ENCODE results near the gene VAV2.
"Not testable (repeated sequence)": the region's sequence is repeated elsewhere in the genome, so short reads cannot be mapped to it uniquely, and the experiment has no call there.

VAV2 gene

GRCh38 chr9:133959966-133960567, 32.1 kb downstream of the VAV2 start:
- Histone ChIP-seq H3K36me3 (ENCODE audit: insufficient read depth, low read length) (no peaks in the 10 kb centered on the region), H3K4me1 (ENCODE audit: insufficient read depth, low read length) (peaks cover 39% of the 10 kb centered on the region), H3K4me3 (ENCODE audit: low read length) (no peak overlapping the region), H3K9ac (ENCODE audit: low read depth, low read length) (no peak overlapping the region), H3K27ac (ENCODE audit: low read depth, low read length) (no peak overlapping the region), H3K27me3 (ENCODE audit: insufficient read depth, low read length) (no peaks in the 10 kb centered on the region), H3K9me3 (ENCODE audit: insufficient read depth, low read depth, low read length) (no peaks in the 10 kb centered on the region)
- 80% methylated on average over 19 of the region's 19 CpGs for WGBS

GRCh38 chr9:133959171-133959570, 33.0 kb downstream of the VAV2 start:
- H3K4me1 ChIP-seq (ENCODE audit: insufficient read depth, low read length) = peaks cover 39% of the 10 kb centered on the region
- H3K9ac ChIP-seq (ENCODE audit: low read depth, low read length) = peak overlapping the region; percentile 36; the same call in 1 of the 2 replicates
- H3K4me3 ChIP-seq (ENCODE audit: low read length) = no peak overlapping the region
- no peaks in the 10 kb centered on the region for H3K9me3 ChIP-seq (ENCODE audit: insufficient read depth, low read depth, low read length)
- no peaks in the 10 kb centered on the region for H3K36me3 ChIP-seq (ENCODE audit: insufficient read depth, low read length)
- H3K27ac ChIP-seq (ENCODE audit: low read depth, low read length) = no peak overlapping the region
- no peaks in the 10 kb centered on the region for H3K27me3 ChIP-seq (ENCODE audit: insufficient read depth, low read length)
- 90% methylated on average over 9 of the region's 9 CpGs for WGBS

GRCh38 chr9:133958756-133959155, 33.4 kb downstream of the VAV2 start:
- Histone ChIP-seq H3K4me3 (ENCODE audit: low read length) (no peak overlapping the region), H3K27me3 (ENCODE audit: insufficient read depth, low read length) (no peaks in the 10 kb centered on the region), H3K4me1 (ENCODE audit: insufficient read depth, low read length) (peaks cover 39% of the 10 kb centered on the region), H3K27ac (ENCODE audit: low read depth, low read length) (no peak overlapping the region), H3K9me3 (ENCODE audit: insufficient read depth, low read depth, low read length) (no peaks in the 10 kb centered on the region), H3K36me3 (ENCODE audit: insufficient read depth, low read length) (no peaks in the 10 kb centered on the region), H3K9ac (ENCODE audit: low read depth, low read length) (peak overlapping the region; percentile 36; the same call in 1 of the 2 replicates)
- 80% methylated on average over 6 of the region's 6 CpGs for WGBS

- not testable (repeated sequence) for H3K4me3 ChIP-seq (ENCODE audit: low read length); H3K9ac ChIP-seq (ENCODE audit: low read depth, low read length); H3K9me3 ChIP-seq (ENCODE audit: insufficient read depth, low read depth, low read length); H3K27me3 ChIP-seq (ENCODE audit: insufficient read depth, low read length); H3K27ac ChIP-seq (ENCODE audit: low read depth, low read length); H3K36me3 ChIP-seq (ENCODE audit: insufficient read depth, low read length)
- WGBS = no CpG with 5 or more reads among the region's 7 CpGs
- peaks cover 39% of the 10 kb centered on the region for H3K4me1 ChIP-seq (ENCODE audit: insufficient read depth, low read length)
Observed at GRCh38 chr9:133957772-133958171, 34.4 kb downstream of the VAV2 start.

GRCh38 chr9:133957328-133957727, 34.8 kb downstream of the VAV2 start:
- no peaks in the 10 kb centered on the region for H3K36me3 ChIP-seq (ENCODE audit: insufficient read depth, low read length)
- no peak overlapping the region for H3K27ac ChIP-seq (ENCODE audit: low read depth, low read length)
- H3K27me3 ChIP-seq (ENCODE audit: insufficient read depth, low read length) = no peaks in the 10 kb centered on the region
- H3K9ac ChIP-seq (ENCODE audit: low read depth, low read length) = no peak overlapping the region
- peaks cover 39% of the 10 kb centered on the region for H3K4me1 ChIP-seq (ENCODE audit: insufficient read depth, low read length)
- WGBS = 85% methylated on average over 10 of the region's 13 CpGs
- H3K4me3 ChIP-seq (ENCODE audit: low read length) = no peak overlapping the region
- H3K9me3 ChIP-seq (ENCODE audit: insufficient read depth, low read depth, low read length) = no peaks in the 10 kb centered on the region

- Histone ChIP-seq H3K9ac (ENCODE audit: low read depth, low read length) (no peak overlapping the region), H3K27ac (ENCODE audit: low read depth, low read length) (peak overlapping the region; percentile 86), H3K36me3 (ENCODE audit: insufficient read depth, low read length) (no peaks in the 10 kb centered on the region), H3K4me3 (ENCODE audit: low read length) (no peak overlapping the region), H3K27me3 (ENCODE audit: insufficient read depth, low read length) (no peaks in the 10 kb centered on the region), H3K9me3 (ENCODE audit: insufficient read depth, low read depth, low read length) (no peaks in the 10 kb centered on the region), H3K4me1 (ENCODE audit: insufficient read depth, low read length) (peaks cover 39% of the 10 kb centered on the region)
- 36% methylated on average over 14 of the region's 14 CpGs for WGBS
Observed at GRCh38 chr9:133956520-133957076, 35.5 kb downstream of the VAV2 start.

- peak overlapping the region; percentile 22; the same call in 1 of the 2 replicates for H3K4me3 ChIP-seq (ENCODE audit: low read length)
- WGBS = 14% methylated on average over 15 of the region's 15 CpGs
- H3K4me1 ChIP-seq (ENCODE audit: insufficient read depth, low read length) = peaks cover 38% of the 10 kb centered on the region
- H3K36me3 ChIP-seq (ENCODE audit: insufficient read depth, low read length) = no peaks in the 10 kb centered on the region
- no peaks in the 10 kb centered on the region for H3K27me3 ChIP-seq (ENCODE audit: insufficient read depth, low read length)
- no peaks in the 10 kb centered on the region for H3K9me3 ChIP-seq (ENCODE audit: insufficient read depth, low read depth, low read length)
- H3K27ac ChIP-seq (ENCODE audit: low read depth, low read length) = peak overlapping the region; percentile 86
- H3K9ac ChIP-seq (ENCODE audit: low read depth, low read length) = peak overlapping the region; percentile 56; the same call in 1 of the 2 replicates
Observed at GRCh38 chr9:133955821-133956411, 36.2 kb downstream of the VAV2 start.

- H3K36me3 ChIP-seq (ENCODE audit: insufficient read depth, low read length) = no peaks in the 10 kb centered on the region
- H3K9ac ChIP-seq (ENCODE audit: low read depth, low read length) = no peak overlapping the region
- no peaks in the 10 kb centered on the region for H3K9me3 ChIP-seq (ENCODE audit: insufficient read depth, low read depth, low read length)
- H3K4me3 ChIP-seq (ENCODE audit: low read length) = no peak overlapping the region
- 83% methylated on average over 14 of the region's 14 CpGs for WGBS
- peaks cover 33% of the 10 kb centered on the region for H3K4me1 ChIP-seq (ENCODE audit: insufficient read depth, low read length)
- no peak overlapping the region for H3K27ac ChIP-seq (ENCODE audit: low read depth, low read length)
- H3K27me3 ChIP-seq (ENCODE audit: insufficient read depth, low read length) = no peaks in the 10 kb centered on the region
Observed at GRCh38 chr9:133954862-133955529, 37.1 kb downstream of the VAV2 start.

GRCh38 chr9:133953976-133954709, 38.0 kb downstream of the VAV2 start:
- H3K9me3 ChIP-seq (ENCODE audit: insufficient read depth, low read depth, low read length) = no peaks in the 10 kb centered on the region
- no peak overlapping the region for H3K27ac ChIP-seq (ENCODE audit: low read depth, low read length)
- H3K9ac ChIP-seq (ENCODE audit: low read depth, low read length) = no peak overlapping the region
- H3K27me3 ChIP-seq (ENCODE audit: insufficient read depth, low read length) = no peaks in the 10 kb centered on the region
- peaks cover 26% of the 10 kb centered on the region for H3K4me1 ChIP-seq (ENCODE audit: insufficient read depth, low read length)
- WGBS = 91% methylated on average over 29 of the region's 29 CpGs
- H3K36me3 ChIP-seq (ENCODE audit: insufficient read depth, low read length) = no peaks in the 10 kb centered on the region
- no peak overlapping the region for H3K4me3 ChIP-seq (ENCODE audit: low read length)

- no peak overlapping the region for H3K9ac ChIP-seq (ENCODE audit: low read depth, low read length)
- WGBS = 94% methylated on average over 4 of the region's 4 CpGs
- H3K4me1 ChIP-seq (ENCODE audit: insufficient read depth, low read length) = peaks cover 20% of the 10 kb centered on the region
- H3K9me3 ChIP-seq (ENCODE audit: insufficient read depth, low read depth, low read length) = no peaks in the 10 kb centered on the region
- H3K4me3 ChIP-seq (ENCODE audit: low read length) = no peak overlapping the region
- no peak overlapping the region for H3K27ac ChIP-seq (ENCODE audit: low read depth, low read length)
- H3K27me3 ChIP-seq (ENCODE audit: insufficient read depth, low read length) = no peaks in the 10 kb centered on the region
- no peaks in the 10 kb centered on the region for H3K36me3 ChIP-seq (ENCODE audit: insufficient read depth, low read length)
Observed at GRCh38 chr9:133953621-133953975, 38.5 kb downstream of the VAV2 start.

Measured in HUES64 (cell line).